ENCODE data around the gene C1QTNF3. TPM values are rescaled to one million over a fixed set of nuclear protein-coding genes. Genes with fewer than 3 reads are reported as not detected.
A peak's percentile ranks its signal among the peaks of the same experiment; 100 is the strongest.

The C1QTNF3 gene
- total and polyA plus RNA-seq, 10 donors = 2.7 to 10.7 (median 6.4) TPM

- Histone ChIP-seq H3K27me3 (replicated peaks in 1 of 7) (no peaks in the 10 kb centered on the region), H3K27ac (no peak overlapping the region), H3K9me3 (no peaks in the 10 kb centered on the region), H3K4me3 (no peak overlapping the region), H3K4me1 (peaks cover 5 to 26% (median 17%) of the 10 kb centered on the region in 6 donors), H3K36me3 (peaks cover 0 to 48% (median 16%) of the 10 kb centered on the region in 6 donors)
- TF ChIP-seq CTCF (IDR thresholded peaks at IDR 0.05 in 8 of 11, conservative IDR thresholded peaks at IDR 0.05 in 3 of 11) (no peak), POLR2AphosphoS5 (IDR thresholded peaks at IDR 0.05) (no peak), POLR2A (IDR thresholded peaks at IDR 0.05) (no peak)
- DNase-seq = no peak
- intact Hi-C loops (cut with DNase I; ENCODE audit: low total_unique reads) = no loop called here
- 89 to 96% (median 93%) methylated on average over 4 of the region's 4 CpGs for WGBS, 5 donors
Measured at GRCh38 chr5:34003941-34004340, 39.1 kb downstream of the C1QTNF3 start.

- TF ChIP-seq POLR2AphosphoS5 (IDR thresholded peaks at IDR 0.05) = no peak
- TF ChIP-seq CTCF (IDR thresholded peaks at IDR 0.05 in 8 of 11, conservative IDR thresholded peaks at IDR 0.05 in 3 of 11) = no peak
- no peak for TF ChIP-seq POLR2A (IDR thresholded peaks at IDR 0.05)
- no peaks in the 10 kb centered on the region for H3K9me3 ChIP-seq
- no peaks in the 10 kb centered on the region for H3K27me3 ChIP-seq (replicated peaks in 1 of 7)
- peaks cover 0 to 20% (median 12%) of the 10 kb centered on the region in 6 donors for H3K4me1 ChIP-seq
- no peak overlapping the region for H3K27ac ChIP-seq
- DNase-seq = no peak
- 95 to 98% (median 97%) methylated on average over 10 of the region's 10 CpGs for WGBS, 5 donors
- intact Hi-C loops (cut with DNase I; ENCODE audit: low total_unique reads) = no loop called here
- H3K4me3 ChIP-seq = no peak overlapping the region
- H3K36me3 ChIP-seq = peaks cover 0 to 58% (median 17%) of the 10 kb centered on the region in 6 donors
Measured at GRCh38 chr5:34002629-34003328, 40.2 kb downstream of the C1QTNF3 start.

GRCh38 chr5:34001241-34001841, 41.7 kb downstream of the C1QTNF3 start:
- H3K36me3 ChIP-seq = peaks cover 0 to 64% (median 17%) of the 10 kb centered on the region in 6 donors
- DNase-seq = no peak
- WGBS, 5 donors = 74 to 88% (median 80%) methylated on average over 10 of the region's 10 CpGs
- H3K4me1 ChIP-seq = peaks cover 0 to 14% (median under 1%) of the 10 kb centered on the region in 6 donors
- no peaks in the 10 kb centered on the region for H3K9me3 ChIP-seq
- intact Hi-C loops (cut with DNase I; ENCODE audit: low total_unique reads) = no loop called here
- peak overlapping the region in 3 of 8 donors; percentile 3 to 65 (median 12) for H3K27ac ChIP-seq
- no peak for TF ChIP-seq CTCF (IDR thresholded peaks at IDR 0.05 in 8 of 11, conservative IDR thresholded peaks at IDR 0.05 in 3 of 11)
- TF ChIP-seq POLR2AphosphoS5 (IDR thresholded peaks at IDR 0.05) = no peak
- TF ChIP-seq POLR2A (IDR thresholded peaks at IDR 0.05) = no peak
- no peaks in the 10 kb centered on the region for H3K27me3 ChIP-seq (replicated peaks in 1 of 7)
- H3K4me3 ChIP-seq = no peak overlapping the region

- WGBS, 5 donors = 96 to 99% (median 97%) methylated on average over 4 of the region's 4 CpGs
Measured at GRCh38 chr5:33999978-34000377, 43.0 kb downstream of the C1QTNF3 start.

More at GRCh38 chr5:33999978-34000377, 43.0 kb downstream of the C1QTNF3 start:
- DNase-seq = no peak
- TF ChIP-seq POLR2AphosphoS5 (IDR thresholded peaks at IDR 0.05) (no peak), POLR2A (IDR thresholded peaks at IDR 0.05) (no peak), CTCF (IDR thresholded peaks at IDR 0.05 in 8 of 11, conservative IDR thresholded peaks at IDR 0.05 in 3 of 11) (no peak)
- Histone ChIP-seq H3K27ac (no peak overlapping the region), H3K4me1 (peaks cover 0 to 16% (median 0%) of the 10 kb centered on the region in 6 donors), H3K36me3 (peaks cover 0 to 62% (median 16%) of the 10 kb centered on the region in 6 donors), H3K27me3 (replicated peaks in 1 of 7) (no peaks in the 10 kb centered on the region), H3K9me3 (no peaks in the 10 kb centered on the region), H3K4me3 (no peak overlapping the region)
- intact Hi-C loops (cut with DNase I; ENCODE audit: low total_unique reads) = no loop called here
